Measurements from ENCODE around the gene ZNF583.

ZNF583 gene

DNA sequence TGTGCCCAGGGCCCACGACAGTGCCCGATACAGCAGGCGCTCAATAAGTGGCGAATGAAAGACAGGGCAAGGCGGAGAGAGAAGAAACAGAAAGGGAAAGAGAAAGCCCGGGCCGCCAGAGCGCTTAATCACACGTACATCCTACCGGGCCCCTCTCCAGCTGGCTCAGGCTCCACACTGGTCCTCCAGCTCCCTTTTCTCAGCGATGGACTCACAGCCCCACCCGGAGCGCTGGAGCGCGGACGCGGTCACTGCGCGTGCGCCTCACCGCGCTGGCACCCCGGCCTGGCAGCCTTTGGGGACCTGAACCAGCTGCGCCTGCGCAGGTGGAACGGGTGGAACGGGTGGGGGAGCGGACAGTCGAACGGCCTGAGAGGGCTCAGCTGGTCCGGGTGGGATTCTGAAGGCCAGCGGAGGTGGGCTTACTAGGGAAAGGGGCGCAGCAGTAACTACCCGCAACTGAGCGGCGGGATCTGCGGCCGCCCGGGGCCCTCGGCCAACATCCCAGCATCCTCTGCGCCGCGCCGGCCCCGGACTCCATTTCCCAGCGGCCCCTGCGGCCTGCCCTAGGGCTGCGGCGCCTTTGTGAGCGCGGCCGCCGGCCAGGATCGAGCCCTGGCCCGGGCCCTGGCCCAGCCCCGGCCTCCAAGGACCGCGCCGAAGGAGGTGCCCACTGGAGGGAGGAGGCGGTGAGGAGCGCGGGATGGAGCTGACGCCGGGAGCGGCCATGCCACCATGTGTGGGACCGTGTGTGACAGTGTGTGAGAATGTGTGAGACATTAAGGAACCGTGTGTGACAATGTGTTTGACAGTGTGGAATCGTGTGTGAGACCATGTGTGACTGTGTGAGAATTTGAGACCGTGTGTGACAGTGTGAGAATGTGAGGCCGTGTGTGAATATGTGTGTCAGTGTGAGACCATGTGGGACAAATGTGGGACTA, at the start of gene ZNF583:
TSS of gene ZNF583 (plus strand) at position 569 of the 941 bp plus-strand sequence. CDS start 2,783 bp downstream, outside the sequence.
- peak; percentile 95 for DNase-seq

DNA sequence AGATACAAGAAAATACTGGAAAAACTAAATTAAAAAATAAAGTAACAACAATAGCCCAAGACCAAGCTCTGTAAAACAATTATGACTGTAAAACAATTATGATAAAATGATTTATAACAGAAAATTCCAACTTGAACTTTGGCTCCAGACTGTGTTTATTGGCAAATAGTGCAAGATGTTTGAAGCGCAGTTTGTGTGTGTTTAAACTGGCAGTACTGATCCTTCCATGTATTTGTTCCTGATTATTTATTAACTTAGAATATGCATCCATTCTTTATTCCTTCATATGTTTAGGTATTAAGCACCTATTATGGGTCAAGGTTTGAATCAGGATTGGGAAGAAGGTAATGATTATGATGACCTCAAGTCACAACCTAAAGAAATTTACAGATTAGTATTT, 48.6 kb upstream of the ZNF583 start:
- DNase-seq, result no peak

- no peak for DNase-seq
These were observed 47.2 kb upstream of the ZNF583 start for GRCh38 chr19:56356944-56357343.

DNA sequence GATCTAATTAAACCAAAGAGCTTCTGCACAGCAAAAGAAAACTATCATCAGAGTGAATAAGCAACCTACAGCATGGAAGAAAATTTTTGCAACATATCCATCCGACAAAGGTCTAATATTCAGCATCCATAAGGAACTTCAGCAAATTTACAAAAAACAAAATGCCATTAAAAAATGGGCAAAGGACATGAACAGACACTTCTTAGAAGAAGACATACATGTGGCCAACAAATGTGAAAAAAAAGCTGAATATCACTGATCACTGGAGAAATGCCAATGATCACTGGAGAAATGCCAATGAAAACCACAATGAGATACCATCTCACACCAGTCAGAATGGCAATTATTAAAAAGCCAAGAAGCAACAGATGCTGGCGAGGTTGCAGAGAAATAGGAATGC, 43.3 kb upstream of the ZNF583 start:
- DNase-seq, result no peak

- peak; percentile 27 for DNase-seq
These were observed 36.1 kb upstream of the ZNF583 start for GRCh38 chr19:56367829-56368711.

- no peak for DNase-seq
These were observed 34.1 kb upstream of the ZNF583 start for GRCh38 chr19:56369886-56370676.

DNA sequence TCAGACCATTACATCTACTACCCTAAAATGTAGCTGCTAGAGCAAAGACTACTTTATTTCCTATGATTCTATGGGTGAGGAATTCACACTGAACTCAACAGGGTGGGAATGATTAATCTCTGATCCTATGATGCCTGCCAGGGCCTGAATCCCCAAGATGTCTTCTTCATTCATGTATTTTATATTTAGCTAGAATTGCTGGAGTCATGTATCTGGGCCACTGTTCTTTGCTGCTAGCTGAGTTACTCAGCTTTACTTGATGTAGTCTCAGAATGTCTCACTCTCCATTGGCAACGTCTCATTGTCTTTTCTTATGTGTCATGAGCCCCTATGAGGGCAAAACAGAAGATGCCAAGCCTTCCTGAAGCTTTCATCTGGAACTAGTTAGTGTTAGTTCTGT, 31.9 kb upstream of the ZNF583 start:
- DNase-seq, result no peak

DNA sequence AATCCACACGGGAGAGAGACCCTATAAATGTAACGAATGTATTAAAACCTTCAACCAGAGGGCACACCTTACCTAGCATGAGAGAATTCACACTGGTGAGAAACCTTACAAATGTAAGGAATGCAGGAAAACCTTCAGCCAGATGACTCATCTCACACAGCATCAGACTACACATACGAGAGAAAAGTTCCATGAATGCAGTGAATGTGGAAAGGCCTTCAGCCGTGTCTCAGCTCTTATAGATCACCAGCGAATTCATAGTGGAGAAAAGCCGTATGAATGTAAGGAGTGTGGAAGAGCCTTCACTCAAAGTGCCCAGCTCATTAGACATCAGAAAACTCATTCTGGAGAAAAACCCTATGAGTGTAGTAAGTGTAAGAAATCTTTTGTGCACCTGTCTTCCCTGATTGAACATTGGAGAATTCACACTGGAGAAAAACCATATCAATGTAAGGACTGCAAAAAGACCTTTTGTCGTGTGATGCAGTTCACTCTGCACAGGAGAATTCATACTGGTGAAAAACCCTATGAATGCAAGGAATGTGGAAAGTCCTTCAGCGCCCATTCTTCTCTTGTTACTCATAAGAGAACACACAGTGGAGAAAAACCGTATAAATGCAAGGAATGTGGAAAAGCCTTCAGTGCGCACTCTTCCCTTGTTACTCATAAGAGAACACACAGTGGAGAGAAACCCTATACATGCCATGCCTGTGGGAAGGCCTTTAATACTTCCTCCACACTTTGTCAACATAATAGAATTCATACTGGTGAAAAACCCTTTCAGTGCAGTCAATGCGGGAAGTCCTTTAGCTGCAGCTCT, 26.8 kb upstream of the ZNF583 start:
- DNase-seq, result no peak

- DNase-seq, result no peak
These were observed 20.1 kb upstream of the ZNF583 start for GRCh38 chr19:56383826-56384605.

- DNase-seq, result peak; percentile 98
These were observed 10.8 kb upstream of the ZNF583 start, which contains the start of gene ZNF582 for GRCh38 chr19:56393119-56394012. TSS of gene ZNF582 (minus strand) at chr19:56393534. CDS start at chr19:56391752, 1,782 bp downstream.

DNA sequence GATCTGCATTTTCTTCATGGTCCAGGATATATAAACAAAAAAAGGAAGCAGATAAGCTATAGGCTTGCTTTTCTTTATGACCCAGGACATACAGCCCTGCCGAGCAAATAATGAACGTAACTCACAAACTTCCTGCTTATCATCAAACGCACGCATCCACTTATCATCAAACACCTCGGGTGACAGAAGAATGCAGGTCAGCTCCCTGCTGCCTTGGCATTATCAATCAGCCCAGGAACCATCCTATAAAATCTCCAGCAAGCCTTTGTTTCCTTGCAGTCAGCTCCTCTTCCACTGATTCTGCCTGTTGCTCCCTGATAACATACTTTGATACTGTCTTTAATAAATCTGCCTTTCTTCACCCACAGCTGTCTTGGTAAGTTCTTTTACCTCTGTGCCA, 5.3 kb upstream of the ZNF583 start:
- no peak for DNase-seq

- DNase-seq, result no peak
These were observed 3.6 kb upstream of the ZNF583 start for GRCh38 chr19:56400485-56400884.

- DNase-seq, result no peak
These were observed 871 bp upstream of the ZNF583 start for GRCh38 chr19:56403261-56403660.

DNA sequence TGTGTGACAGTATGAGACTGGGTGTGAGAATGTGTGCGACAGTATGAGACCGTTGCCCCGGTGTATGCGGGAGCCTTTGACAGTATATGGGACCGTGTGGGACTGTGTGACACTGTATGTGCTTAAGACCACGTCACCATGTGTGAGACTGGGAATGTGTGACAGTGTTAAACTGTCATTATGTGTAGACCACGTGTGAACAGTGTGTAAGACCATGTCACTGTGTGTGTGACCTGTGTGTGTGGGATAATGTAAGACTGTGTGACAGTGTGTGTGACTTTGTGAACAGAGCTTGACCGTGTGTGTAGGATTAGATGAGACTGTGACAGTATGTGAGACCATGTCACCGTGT, 549 bp downstream of the ZNF583 start:
- DNase-seq, result no peak

DNA sequence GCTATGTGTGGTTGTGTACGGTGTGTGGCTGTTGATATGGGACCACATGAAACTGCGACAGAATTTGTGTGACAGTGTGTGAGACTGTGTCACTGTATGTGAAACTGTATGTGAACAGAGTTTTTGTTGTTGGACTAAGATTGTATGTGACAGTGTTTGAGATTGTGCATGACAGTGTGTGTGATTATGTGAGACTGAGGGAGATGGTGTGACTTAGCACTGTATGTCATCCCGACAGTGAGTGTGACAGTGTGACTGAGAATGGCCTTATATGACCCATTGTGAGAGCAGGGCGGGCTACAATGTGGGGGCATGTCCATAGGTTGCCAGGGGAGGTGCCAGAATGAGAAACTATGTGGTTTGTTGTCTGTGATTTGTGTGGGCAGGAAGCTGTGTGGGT, 930 bp downstream of the ZNF583 start:
- no peak for DNase-seq

DNA sequence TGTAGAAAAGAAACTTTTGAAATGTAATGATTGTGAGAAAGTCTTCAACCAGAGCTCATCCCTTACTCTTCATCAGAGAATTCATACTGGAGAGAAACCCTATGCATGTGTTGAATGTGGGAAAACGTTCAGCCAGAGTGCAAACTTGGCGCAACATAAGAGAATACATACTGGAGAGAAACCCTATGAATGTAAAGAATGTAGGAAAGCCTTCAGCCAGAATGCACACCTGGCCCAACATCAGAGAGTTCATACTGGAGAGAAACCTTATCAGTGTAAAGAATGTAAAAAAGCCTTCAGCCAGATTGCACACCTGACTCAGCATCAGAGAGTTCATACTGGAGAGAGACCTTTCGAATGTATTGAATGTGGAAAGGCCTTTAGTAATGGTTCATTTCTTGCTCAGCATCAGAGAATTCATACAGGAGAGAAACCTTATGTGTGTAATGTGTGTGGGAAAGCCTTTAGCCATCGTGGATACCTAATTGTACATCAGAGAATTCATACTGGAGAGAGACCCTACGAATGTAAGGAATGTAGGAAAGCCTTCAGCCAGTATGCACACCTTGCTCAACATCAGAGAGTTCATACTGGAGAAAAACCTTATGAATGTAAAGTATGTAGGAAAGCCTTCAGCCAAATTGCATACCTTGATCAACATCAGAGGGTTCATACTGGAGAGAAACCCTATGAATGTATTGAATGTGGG, 19.3 kb downstream of the ZNF583 start:
- DNase-seq, result no peak

DNA sequence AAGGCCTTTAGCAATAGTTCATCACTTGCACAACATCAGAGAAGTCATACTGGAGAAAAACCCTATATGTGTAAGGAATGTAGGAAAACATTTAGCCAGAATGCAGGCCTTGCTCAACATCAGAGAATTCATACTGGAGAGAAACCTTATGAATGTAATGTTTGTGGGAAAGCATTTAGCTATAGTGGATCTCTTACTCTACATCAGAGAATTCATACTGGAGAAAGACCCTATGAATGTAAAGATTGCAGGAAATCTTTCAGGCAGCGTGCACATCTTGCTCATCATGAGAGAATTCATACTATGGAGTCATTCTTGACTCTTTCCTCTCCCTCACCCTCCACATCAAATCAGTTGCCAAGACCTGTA, 19.8 kb downstream of the ZNF583 start:
- DNase-seq, result no peak

GRCh38 chr19:56441206-56441792, 37.2 kb downstream of the ZNF583 start:
- no peak for DNase-seq

- DNase-seq, result no peak
These were observed 70.2 kb downstream of the ZNF583 start for GRCh38 chr19:56474308-56474707.

Data from RPMI8226 (cell line).